HEK293 (cell line): ENCODE results near the gene RGS9.

ENCODE experiments used
- ZNF664 ChIP-seq: fragments of 450-650 bp; formaldehyde crosslinking; IDR thresholded peaks from 2 replicates; pipeline ENCODE4 v1.5.1; 2016; ENCODE audit warnings: missing biosample characterization, missing genetic modification characterization
- ZSCAN4 ChIP-seq: fragments of 450-650 bp; formaldehyde crosslinking; IDR thresholded peaks from 2 replicates; pipeline ENCODE4 v1.5.1; 2017; ENCODE audit warnings: missing biosample characterization, missing genetic modification characterization

GRCh38 chr17:65261682-65262636, 124.8 kb downstream of the RGS9 start:
- no peak for TF ChIP-seq ZNF664 (tag by site-specific recombination)
- TF ChIP-seq ZSCAN4 (tag by site-specific recombination): peak; percentile 78
